GM13976 (cell line): ENCODE measurements around the gene CAV2.
"Not testable (repeated sequence)": the region's sequence is repeated elsewhere in the genome, so short reads cannot be mapped to it uniquely, and the experiment has no call there.

Experiments
- DNase-seq: peaks from one replicate; pipeline ENCODE4 v3.0.0; 2012; ENCODE audit warnings: low spot score
- CTCF ChIP-seq: IDR thresholded peaks from 2 replicates; pipeline ENCODE4 v1.5.1; 2012; ENCODE audit warnings: borderline replicate concordance, mild to moderate bottlenecking; ENCODE audit not compliant: insufficient read depth; ENCODE audit errors: extremely low read depth, missing control alignments, control extremely low read depth
- in situ Hi-C: fragments of 300-500 bp; cut with MboI; formaldehyde crosslinking; loops from one replicate; pipeline ENCODE4 v1.12.0; 2022; ENCODE audit warnings: low sequenced_read_pairs, mixed read lengths, inconsistent platforms; ENCODE audit not compliant: unreplicated experiment

CAV2 gene

GRCh38 chr7:116483271-116483942 lies 16.1 kb upstream of the CAV2 start:
- DNase-seq: no peak
- in situ Hi-C loops: no loop called here
- TF ChIP-seq CTCF: no peak

GRCh38 chr7:116484389-116484788 lies 15.1 kb upstream of the CAV2 start:
- in situ Hi-C loops, DNase-seq: not testable (repeated sequence)

- TF ChIP-seq CTCF: no peak
- in situ Hi-C loops: no loop called here
- DNase-seq: no peak
These were observed 11.5 kb upstream of the CAV2 start for GRCh38 chr7:116487907-116488521.

GRCh38 chr7:116490351-116490750 lies 9.2 kb upstream of the CAV2 start:
- in situ Hi-C loops: no loop called here
- TF ChIP-seq CTCF: no peak
- DNase-seq: no peak

- in situ Hi-C loops: no loop called here
- no peak for DNase-seq
- TF ChIP-seq CTCF: no peak
These were observed 7.5 kb upstream of the CAV2 start for GRCh38 chr7:116491887-116492653.

- DNase-seq: no peak
- in situ Hi-C loops: no loop called here
- no peak for TF ChIP-seq CTCF
These were observed 6.9 kb upstream of the CAV2 start for GRCh38 chr7:116492654-116493109.

- TF ChIP-seq CTCF: no peak
- DNase-seq: no peak
- in situ Hi-C loops: no loop called here
These were observed 6.1 kb upstream of the CAV2 start for GRCh38 chr7:116493449-116493848.
